GM21367 (cell line): Measurements from ENCODE around the gene CHAF1A.

Source experiments
- ATAC-seq: cut with Tn5 transposase; IDR thresholded peaks from one replicate; pipeline ENCODE4 v1.9.1; 2021; ENCODE audit not compliant: unreplicated experiment

Gene CHAF1A

GRCh38 chr19:4482721-4483364 is 80.4 kb downstream of the CHAF1A start:
- ATAC-seq, result no peak

- ATAC-seq, result no peak
Observed at GRCh38 chr19:4483385-4483784, 80.9 kb downstream of the CHAF1A start.

GRCh38 chr19:4487572-4487971 is 85.1 kb downstream of the CHAF1A start:
- no peak for ATAC-seq

GRCh38 chr19:4488496-4488895 is 86.1 kb downstream of the CHAF1A start:
- ATAC-seq, result no peak

GRCh38 chr19:4491446-4491845 is 89.0 kb downstream of the CHAF1A start:
- ATAC-seq, result no peak

- ATAC-seq, result no peak
Observed at GRCh38 chr19:4492337-4493103, 90.1 kb downstream of the CHAF1A start.
